Spinal cord (tissue), 10 donors: Measurements from ENCODE around the gene CHL1. TPM values are rescaled to one million over a fixed set of nuclear protein-coding genes. Genes with fewer than 3 reads are reported as not detected.

Source experiments
- DNase-seq, 6 donors: peaks; one replicate each; pipeline versions ENCODE4 v3.0.0 to v3.0.0-alpha.2; 2013 to 2015; ENCODE audit warnings: low spot score in 6 of 6, low read depth in 4 of 6
- H3K27ac ChIP-seq: one replicate; pipeline ENCODE4 v1.5.1; 2013; ENCODE audit warnings: low read depth, low read length, control low read depth
- H3K27me3 ChIP-seq: one replicate; pipeline ENCODE4 v1.6.1; 2013; ENCODE audit warnings: low read length; ENCODE audit not compliant: control insufficient read depth, insufficient read depth
- H3K36me3 ChIP-seq: one replicate; pipeline ENCODE4 v1.6.1; 2013; ENCODE audit warnings: low read length; ENCODE audit not compliant: control insufficient read depth, insufficient read depth
- H3K4me1 ChIP-seq: one replicate; pipeline ENCODE4 v1.6.1; 2013; ENCODE audit warnings: low read length; ENCODE audit not compliant: control insufficient read depth, insufficient read depth
- H3K4me3 ChIP-seq: one replicate; pipeline ENCODE4 v1.5.1; 2013; ENCODE audit warnings: low read depth, low read length, control low read depth
- H3K9me3 ChIP-seq: one replicate; pipeline ENCODE4 v1.6.1; 2013; ENCODE audit warnings: low read length; ENCODE audit not compliant: control insufficient read depth, insufficient read depth
- WGBS: methylation state at CpG from one replicate; pipeline ENCODE4 v1.1.5; 2013; ENCODE audit warnings: missing lambda C conversion rate; ENCODE audit not compliant: insufficient coverage; 5-methylcytosine and 5-hydroxymethylcytosine counted together
- polyA plus RNA-seq, 2 donors: library from polyadenylated mRNA; unstranded; fragments of 120-200 nt; gene quantifications; one replicate each; pipeline ENCODE4 v1.2.1, GENCODE V29; 2013; ENCODE audit not compliant: insufficient read length in 2 of 2
- total RNA-seq, 2 donors: library from RNA; depleted of rRNA in 1 of 2; stranded (reverse); fragments of 120-200 nt in 1 of 2; fragments of >200 nt in 1 of 2; gene quantifications; one replicate each; pipeline versions ENCODE4 v1.2.3 to v1.2.4, GENCODE V29; 2013 to 2014
- donor health status: healthy.

The CHL1 gene
- total and polyA plus RNA-seq, 4 donors: 110 to 372 (median 165) TPM

- peak in 1 of 6 donors; percentile 7 for DNase-seq
- WGBS: no CpG with 5 or more reads among the region's 3 CpGs
- no peak overlapping the region for H3K27ac ChIP-seq
- H3K36me3 ChIP-seq: peaks cover 8% of the 10 kb centered on the region
- H3K4me1 ChIP-seq: no peaks in the 10 kb centered on the region
- H3K4me3 ChIP-seq: no peak overlapping the region
- no peaks in the 10 kb centered on the region for H3K27me3 ChIP-seq
- no peaks in the 10 kb centered on the region for H3K9me3 ChIP-seq
Measured at GRCh38 chr3:396293-396692, 199.7 kb downstream of the CHL1 start.

- Histone ChIP-seq H3K36me3 (peaks cover 10% of the 10 kb centered on the region), H3K27ac (no peak overlapping the region)
- no CpG with 5 or more reads among the region's 6 CpGs for WGBS
Measured at GRCh38 chr3:399647-400046, 203.1 kb downstream of the CHL1 start.

DNA sequence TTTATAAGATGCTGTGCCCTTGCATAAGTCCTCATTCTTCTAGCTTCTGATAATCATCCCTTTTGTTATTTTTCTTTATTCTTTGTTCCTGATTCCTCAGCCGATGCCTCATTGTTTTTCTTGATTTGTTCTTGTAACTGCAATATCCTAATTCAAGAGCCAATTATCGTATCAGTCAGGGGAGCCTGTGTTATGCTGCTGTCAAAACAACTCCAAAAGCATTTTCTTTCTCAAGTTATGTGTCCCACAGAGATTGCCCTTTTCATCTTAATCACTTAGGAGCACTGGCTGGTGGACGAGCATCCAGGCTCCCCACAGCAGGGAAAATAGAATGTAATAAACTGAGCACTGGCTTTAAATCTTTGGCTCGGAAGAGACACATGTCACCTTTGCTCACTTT is 207.3 kb downstream of the CHL1 start:
- no peaks in the 10 kb centered on the region for H3K9me3 ChIP-seq
- no peak overlapping the region for H3K27ac ChIP-seq
- WGBS: 80% methylated on average over 2 of the region's 4 CpGs
- H3K4me1 ChIP-seq: no peaks in the 10 kb centered on the region
- peaks cover 13% of the 10 kb centered on the region for H3K36me3 ChIP-seq
- H3K27me3 ChIP-seq: no peaks in the 10 kb centered on the region
- no peak overlapping the region for H3K4me3 ChIP-seq
- peak in 1 of 6 donors; percentile 20 for DNase-seq

More at GRCh38 chr3:399647-400046, 203.1 kb downstream of the CHL1 start:
- no peaks in the 10 kb centered on the region for H3K9me3 ChIP-seq
- H3K4me1 ChIP-seq: no peaks in the 10 kb centered on the region
- no peaks in the 10 kb centered on the region for H3K27me3 ChIP-seq
- DNase-seq: no peak
- no peak overlapping the region for H3K4me3 ChIP-seq

- WGBS: no CpG with 5 or more reads among the region's 4 CpGs
- H3K27ac ChIP-seq: no peak overlapping the region
- no peak overlapping the region for H3K4me3 ChIP-seq
- H3K4me1 ChIP-seq: no peaks in the 10 kb centered on the region
- H3K27me3 ChIP-seq: no peaks in the 10 kb centered on the region
- no peak for DNase-seq
- no peaks in the 10 kb centered on the region for H3K9me3 ChIP-seq
- peaks cover 2% of the 10 kb centered on the region for H3K36me3 ChIP-seq
Measured at GRCh38 chr3:409011-409410, 212.4 kb downstream of the CHL1 start.

DNA sequence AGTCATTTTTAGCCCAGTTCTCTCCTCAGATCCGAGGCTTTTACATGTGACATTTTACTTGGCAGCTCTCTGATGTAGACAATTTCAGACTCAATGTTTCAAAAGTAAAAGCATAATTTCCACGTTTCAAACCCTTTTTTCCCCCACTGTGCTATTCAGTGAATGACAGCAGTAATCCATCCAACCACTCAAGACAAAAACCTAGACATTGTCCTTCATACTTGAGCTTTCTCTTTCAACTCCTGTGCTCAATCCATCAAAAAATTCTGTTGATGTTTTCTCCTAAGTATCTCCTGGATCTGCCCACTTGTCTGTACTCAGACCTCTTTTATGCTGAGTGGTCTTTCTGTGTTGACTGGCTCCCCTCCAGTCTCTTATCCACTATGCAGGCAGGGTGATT is 214.7 kb downstream of the CHL1 start:
- no peak overlapping the region for H3K27ac ChIP-seq
- peak in 2 of 6 donors; percentile 9 to 13 for DNase-seq
- no peak overlapping the region for H3K4me3 ChIP-seq
- H3K27me3 ChIP-seq: no peaks in the 10 kb centered on the region
- H3K4me1 ChIP-seq: no peaks in the 10 kb centered on the region
- H3K36me3 ChIP-seq: no peaks in the 10 kb centered on the region
- H3K9me3 ChIP-seq: no peaks in the 10 kb centered on the region
- WGBS: 25% methylated on average over 2 of the region's 2 CpGs

- no peaks in the 10 kb centered on the region for H3K27me3 ChIP-seq
- DNase-seq: peak in 3 of 6 donors; percentile 7 to 82 (median 43)
- no peaks in the 10 kb centered on the region for H3K9me3 ChIP-seq
- H3K4me1 ChIP-seq: no peaks in the 10 kb centered on the region
- no peaks in the 10 kb centered on the region for H3K36me3 ChIP-seq
- H3K27ac ChIP-seq: no peak overlapping the region
- H3K4me3 ChIP-seq: no peak overlapping the region
Measured at GRCh38 chr3:414063-414462, 217.5 kb downstream of the CHL1 start.

- no peak for DNase-seq
Measured at GRCh38 chr3:418239-418929, 221.8 kb downstream of the CHL1 start.

GRCh38 chr3:420584-420983 is 224.0 kb downstream of the CHL1 start:
- H3K4me3 ChIP-seq: no peak overlapping the region
- 89% methylated on average over 1 of the region's 5 CpGs for WGBS

More at GRCh38 chr3:418239-418929, 221.8 kb downstream of the CHL1 start:
- H3K27me3 ChIP-seq: no peaks in the 10 kb centered on the region
- H3K9me3 ChIP-seq: no peaks in the 10 kb centered on the region
- H3K36me3 ChIP-seq: no peaks in the 10 kb centered on the region
- H3K4me1 ChIP-seq: no peaks in the 10 kb centered on the region
- WGBS: no CpG with 5 or more reads among the region's 7 CpGs
- no peak overlapping the region for H3K4me3 ChIP-seq
- H3K27ac ChIP-seq: no peak overlapping the region

GRCh38 chr3:425079-425478 is 228.5 kb downstream of the CHL1 start:
- H3K27ac ChIP-seq: no peak overlapping the region
- no peaks in the 10 kb centered on the region for H3K9me3 ChIP-seq
- H3K27me3 ChIP-seq: no peaks in the 10 kb centered on the region
- no peak overlapping the region for H3K4me3 ChIP-seq
- H3K4me1 ChIP-seq: no peaks in the 10 kb centered on the region
- WGBS: 63% methylated on average over 1 of the region's 3 CpGs
- DNase-seq: peak; percentile 28 to 92 (median 67)
- no peaks in the 10 kb centered on the region for H3K36me3 ChIP-seq

More at GRCh38 chr3:420584-420983, 224.0 kb downstream of the CHL1 start:
- no peak overlapping the region for H3K27ac ChIP-seq
- H3K9me3 ChIP-seq: no peaks in the 10 kb centered on the region
- no peaks in the 10 kb centered on the region for H3K27me3 ChIP-seq
- no peaks in the 10 kb centered on the region for H3K4me1 ChIP-seq
- DNase-seq: no peak
- no peaks in the 10 kb centered on the region for H3K36me3 ChIP-seq

GRCh38 chr3:426072-426471 is 229.5 kb downstream of the CHL1 start:
- no peaks in the 10 kb centered on the region for H3K36me3 ChIP-seq
- no peak overlapping the region for H3K4me3 ChIP-seq
- WGBS: 89% methylated on average over 1 of the region's 1 CpG
- no peaks in the 10 kb centered on the region for H3K9me3 ChIP-seq
- H3K4me1 ChIP-seq: no peaks in the 10 kb centered on the region
- no peak for DNase-seq
- no peaks in the 10 kb centered on the region for H3K27me3 ChIP-seq
- H3K27ac ChIP-seq: no peak overlapping the region
